ENCODE results near the gene ERCC4. TPM values are rescaled to one million over a fixed set of nuclear protein-coding genes. Genes with fewer than 3 reads are reported as not detected.

Gene ERCC4
- total and polyA plus RNA-seq, 2 donors (not counting 1 experiment from before 2014, with no cell fraction given): 5.9 to 10.6 TPM

- H4K20me1 ChIP-seq (ENCODE audit: control insufficient read depth, extremely low read depth, insufficient read depth, low read length): no peaks in the 10 kb centered on the region
- no peaks in the 10 kb centered on the region for H3K36me3 ChIP-seq (ENCODE audit: control insufficient read depth, insufficient read depth, low read length)
- no peak overlapping the region for H3K27ac ChIP-seq (ENCODE audit: insufficient read depth, low read length)
- H3K27me3 ChIP-seq (ENCODE audit: control insufficient read depth, insufficient read depth, low read length): no peaks in the 10 kb centered on the region
- no peak for DNase-seq (ENCODE audit: low read depth in 2 of 2)
- H3K9ac ChIP-seq (ENCODE audit: insufficient read depth, low read length): no peak overlapping the region
- no peak overlapping the region for H3K4me2 ChIP-seq (ENCODE audit: extremely low read depth, insufficient read depth, low read length)
- no peak overlapping the region for H3K4me3 ChIP-seq (replicated peaks in 1 of 4; ENCODE audit: control extremely low read depth in 1 of 4, insufficient read depth in 1 of 4, low read depth in 3 of 4, low read length in 4 of 4)
- H3K4me1 ChIP-seq (ENCODE audit: control insufficient read depth, extremely low read depth, insufficient read depth, low read length): no peaks in the 10 kb centered on the region
- no peak overlapping the region for H2AFZ ChIP-seq (ENCODE audit: low read length)
- H3K79me2 ChIP-seq (ENCODE audit: control insufficient read depth, insufficient read depth, low read length): no peaks in the 10 kb centered on the region
- H3K9me3 ChIP-seq (ENCODE audit: control insufficient read depth, insufficient read depth, low read depth, low read length): no peaks in the 10 kb centered on the region
- no peak for TF ChIP-seq CTCF (conservative IDR thresholded peaks at IDR 0.05 in 1 of 2, IDR thresholded peaks at IDR 0.05 in 1 of 2; ENCODE audit: low read depth in 1 of 2, low read length in 2 of 2)
- no peak for TF ChIP-seq EZH2 (IDR thresholded peaks at IDR 0.05; ENCODE audit: low read length, missing control alignments)
These were observed 75.2 kb downstream of the ERCC4 start for GRCh38 chr16:13995194-13995593.

GRCh38 chr16:13996778-13997288 is 76.9 kb downstream of the ERCC4 start:
- H3K36me3 ChIP-seq (ENCODE audit: control insufficient read depth, insufficient read depth, low read length): no peaks in the 10 kb centered on the region
- H2AFZ ChIP-seq (ENCODE audit: low read length): no peak overlapping the region
- TF ChIP-seq CTCF (conservative IDR thresholded peaks at IDR 0.05 in 1 of 2, IDR thresholded peaks at IDR 0.05 in 1 of 2; ENCODE audit: low read depth in 1 of 2, low read length in 2 of 2): no peak
- TF ChIP-seq EZH2 (IDR thresholded peaks at IDR 0.05; ENCODE audit: low read length, missing control alignments): no peak
- H3K4me2 ChIP-seq (ENCODE audit: extremely low read depth, insufficient read depth, low read length): no peak overlapping the region
- no peak for DNase-seq (ENCODE audit: low read depth in 2 of 2)
- no peak overlapping the region for H3K9ac ChIP-seq (ENCODE audit: insufficient read depth, low read length)
- H3K4me3 ChIP-seq (replicated peaks in 1 of 4; ENCODE audit: control extremely low read depth in 1 of 4, insufficient read depth in 1 of 4, low read depth in 3 of 4, low read length in 4 of 4): no peak overlapping the region
- no peaks in the 10 kb centered on the region for H4K20me1 ChIP-seq (ENCODE audit: control insufficient read depth, extremely low read depth, insufficient read depth, low read length)
- no peaks in the 10 kb centered on the region for H3K4me1 ChIP-seq (ENCODE audit: control insufficient read depth, extremely low read depth, insufficient read depth, low read length)
- no peak overlapping the region for H3K27ac ChIP-seq (ENCODE audit: insufficient read depth, low read length)
- no peaks in the 10 kb centered on the region for H3K9me3 ChIP-seq (ENCODE audit: control insufficient read depth, insufficient read depth, low read depth, low read length)
- no peaks in the 10 kb centered on the region for H3K27me3 ChIP-seq (ENCODE audit: control insufficient read depth, insufficient read depth, low read length)
- H3K79me2 ChIP-seq (ENCODE audit: control insufficient read depth, insufficient read depth, low read length): no peaks in the 10 kb centered on the region

- no peak for DNase-seq (ENCODE audit: low read depth in 2 of 2)
- Histone ChIP-seq H3K27ac (ENCODE audit: insufficient read depth, low read length) (no peak overlapping the region), H3K27me3 (ENCODE audit: control insufficient read depth, insufficient read depth, low read length) (no peaks in the 10 kb centered on the region), H3K79me2 (ENCODE audit: control insufficient read depth, insufficient read depth, low read length) (no peaks in the 10 kb centered on the region), H3K9ac (ENCODE audit: insufficient read depth, low read length) (no peak overlapping the region), H3K4me3 (replicated peaks in 1 of 4; ENCODE audit: control extremely low read depth in 1 of 4, insufficient read depth in 1 of 4, low read depth in 3 of 4, low read length in 4 of 4) (no peak overlapping the region), H3K4me2 (ENCODE audit: extremely low read depth, insufficient read depth, low read length) (no peak overlapping the region), H3K4me1 (ENCODE audit: control insufficient read depth, extremely low read depth, insufficient read depth, low read length) (no peaks in the 10 kb centered on the region), H2AFZ (ENCODE audit: low read length) (no peak overlapping the region), H4K20me1 (ENCODE audit: control insufficient read depth, extremely low read depth, insufficient read depth, low read length) (no peaks in the 10 kb centered on the region), H3K36me3 (ENCODE audit: control insufficient read depth, insufficient read depth, low read length) (no peaks in the 10 kb centered on the region), H3K9me3 (ENCODE audit: control insufficient read depth, insufficient read depth, low read depth, low read length) (no peaks in the 10 kb centered on the region)
- TF ChIP-seq CTCF (conservative IDR thresholded peaks at IDR 0.05 in 1 of 2, IDR thresholded peaks at IDR 0.05 in 1 of 2; ENCODE audit: low read depth in 1 of 2, low read length in 2 of 2): no peak
- TF ChIP-seq EZH2 (IDR thresholded peaks at IDR 0.05; ENCODE audit: low read length, missing control alignments): no peak
These were observed 77.6 kb downstream of the ERCC4 start for GRCh38 chr16:13997526-13997925.
